Central memory CD4-positive, alpha-beta T cell (primary cell): ENCODE data around the gene NFATC1.

ENCODE experiments used
- DNase-seq: peaks from one replicate; pipeline ENCODE4 v3.0.0; 2022

NFATC1 gene

DNA sequence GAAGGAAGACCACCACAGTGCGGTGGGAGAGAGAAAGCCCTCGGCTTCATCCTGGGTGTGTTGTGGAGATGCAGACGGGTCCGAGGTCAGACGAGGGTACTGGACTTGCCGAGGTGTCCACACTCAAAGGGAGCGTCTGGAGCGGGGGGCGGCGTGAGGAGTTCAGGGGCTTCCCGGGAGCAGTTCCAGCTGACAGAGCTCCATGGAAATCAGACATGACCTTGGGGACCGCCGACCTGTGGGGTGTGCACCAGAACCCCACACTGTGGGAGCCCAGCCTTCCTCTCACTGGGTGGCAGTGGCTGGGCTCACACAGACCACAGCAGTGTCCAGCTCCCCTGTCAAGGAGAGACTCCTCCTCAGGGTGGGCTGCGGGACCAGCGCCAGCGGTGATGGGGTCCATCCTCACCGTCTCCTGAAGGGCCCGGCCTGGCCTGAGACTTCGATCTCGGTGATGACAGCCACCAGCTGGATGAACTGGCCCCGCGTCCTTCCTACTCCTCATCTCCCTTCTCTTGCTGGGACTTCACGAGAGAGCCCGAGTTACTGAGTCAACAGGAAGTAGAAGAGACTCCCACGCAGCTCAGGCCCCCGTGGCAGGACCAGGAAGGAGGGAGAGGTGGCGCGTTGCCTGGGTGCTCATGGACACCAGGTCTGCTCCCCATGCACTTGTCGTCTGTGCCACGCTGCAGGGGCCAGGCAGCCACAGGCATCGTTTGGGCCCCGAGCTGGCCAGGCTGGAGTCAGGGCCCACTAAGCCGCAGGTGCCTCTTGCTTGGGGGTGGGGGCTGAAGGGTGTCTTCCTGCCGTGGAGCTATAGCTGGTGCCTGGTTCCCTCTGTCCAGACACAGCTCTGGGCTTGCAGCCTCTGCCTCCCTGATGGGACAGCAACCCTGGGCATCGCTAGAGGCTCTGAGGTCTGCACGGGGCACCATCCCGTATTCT, 182.0 kb downstream of the NFATC1 start:
- no peak for DNase-seq

DNA sequence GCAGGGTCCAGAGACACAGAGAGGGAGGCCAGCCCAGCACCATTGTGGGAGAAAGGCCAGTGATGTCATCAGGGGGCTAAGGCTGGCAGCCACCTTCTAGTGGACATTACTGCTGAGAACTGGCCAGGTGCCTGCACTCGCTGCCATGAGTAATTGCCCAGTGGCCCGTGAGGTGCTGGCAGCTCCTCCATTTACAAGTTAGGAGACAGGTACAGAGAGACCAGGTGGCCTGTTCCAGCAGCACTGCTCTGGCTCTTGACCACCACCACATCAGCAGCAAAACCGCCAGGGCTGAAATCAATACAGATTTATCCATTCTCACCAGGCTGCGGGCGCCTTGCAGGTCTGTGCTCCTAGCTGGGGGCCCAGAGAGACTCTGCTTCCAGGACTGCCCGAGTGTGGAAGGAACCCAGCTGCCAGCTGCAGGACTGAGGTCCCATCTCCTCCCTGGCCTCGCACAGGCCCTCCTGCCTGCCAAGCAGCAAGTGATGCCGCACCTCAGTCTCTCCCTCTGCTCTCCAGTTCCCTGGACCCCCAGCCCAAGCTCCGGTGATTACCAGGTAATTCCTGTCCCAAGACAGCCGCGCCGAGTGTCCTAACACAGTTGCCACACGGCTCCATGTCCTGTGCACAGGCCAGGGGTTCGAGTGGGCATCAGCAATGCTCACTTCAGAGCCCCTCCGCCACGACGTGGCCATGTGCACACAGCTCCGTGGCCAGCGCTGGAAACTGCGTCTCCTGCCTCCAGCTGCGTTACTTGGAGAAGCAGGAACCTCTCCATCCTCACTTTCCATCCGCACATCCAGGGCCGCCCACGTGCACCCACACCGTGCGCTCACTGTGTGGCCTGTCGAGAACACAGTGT, 182.9 kb downstream of the NFATC1 start:
- no peak for DNase-seq
